Activated naive CD4-positive, alpha-beta T cell treated with anti-CD3 and anti-CD28 coated beads, Interleukin-2, amount 50 U/mL, for 24 hours (primary cell): Measurements from ENCODE around the gene CHRNA5.

Experiments
- H3K27ac Mint-ChIP-seq: one replicate; pipeline ENCODE4 v1.8.0; 2021; ENCODE audit warnings: mild to moderate bottlenecking, mixed read lengths
- H3K27me3 Mint-ChIP-seq: one replicate; pipeline ENCODE4 v1.8.0; 2021; ENCODE audit warnings: mixed read lengths
- H3K36me3 Mint-ChIP-seq: one replicate; pipeline ENCODE4 v1.8.0; 2021; ENCODE audit warnings: mixed read lengths
- H3K4me1 Mint-ChIP-seq: one replicate; pipeline ENCODE4 v1.8.0; 2021; ENCODE audit warnings: mixed read lengths
- H3K4me3 Mint-ChIP-seq: one replicate; pipeline ENCODE4 v1.8.0; 2021; ENCODE audit warnings: mild to moderate bottlenecking, mixed read lengths
- H3K9me3 Mint-ChIP-seq: one replicate; pipeline ENCODE4 v1.8.0; 2021; ENCODE audit warnings: mixed read lengths

The CHRNA5 gene

DNA sequence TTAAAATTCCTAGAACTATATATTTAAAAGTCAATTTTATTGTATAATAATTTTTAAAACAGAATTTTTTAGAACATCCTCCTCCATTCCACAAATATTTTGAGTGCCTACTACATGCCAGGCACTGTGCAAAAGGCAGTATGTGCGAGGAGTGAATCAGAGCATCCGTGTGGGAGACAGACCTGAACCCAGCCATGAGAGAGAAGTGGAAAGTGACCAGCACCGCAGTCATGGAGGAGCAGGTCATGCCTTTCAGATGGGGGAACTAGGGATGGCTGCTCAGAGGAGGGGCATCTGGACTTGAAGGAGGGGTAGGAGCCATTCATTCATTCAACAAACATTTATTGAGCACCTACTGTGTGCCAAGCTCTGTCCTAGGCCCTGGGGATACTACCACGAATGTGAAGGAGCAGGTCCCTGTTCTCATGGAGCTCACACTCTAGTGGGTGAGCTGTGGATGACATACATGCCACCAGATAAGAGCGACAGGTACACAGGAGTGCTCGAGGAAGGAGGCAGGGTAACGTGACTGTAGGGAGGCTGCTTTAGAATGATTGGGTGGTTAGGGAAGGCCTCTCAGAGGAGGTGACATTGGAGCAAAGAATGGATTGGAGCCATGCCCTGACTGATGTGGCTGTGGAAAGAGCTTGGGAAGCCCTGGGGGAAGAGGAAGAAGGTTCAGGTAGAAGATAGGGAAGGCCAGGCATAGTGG, 58.6 kb downstream of the CHRNA5 start:
- Mint-ChIP-seq H3K27me3 (peaks cover 28% of the 10 kb centered on the region), H3K27ac (no peak overlapping the region), H3K36me3 (no peaks in the 10 kb centered on the region), H3K4me1 (peaks cover 11% of the 10 kb centered on the region), H3K4me3 (no peak overlapping the region), H3K9me3 (no peaks in the 10 kb centered on the region)

DNA sequence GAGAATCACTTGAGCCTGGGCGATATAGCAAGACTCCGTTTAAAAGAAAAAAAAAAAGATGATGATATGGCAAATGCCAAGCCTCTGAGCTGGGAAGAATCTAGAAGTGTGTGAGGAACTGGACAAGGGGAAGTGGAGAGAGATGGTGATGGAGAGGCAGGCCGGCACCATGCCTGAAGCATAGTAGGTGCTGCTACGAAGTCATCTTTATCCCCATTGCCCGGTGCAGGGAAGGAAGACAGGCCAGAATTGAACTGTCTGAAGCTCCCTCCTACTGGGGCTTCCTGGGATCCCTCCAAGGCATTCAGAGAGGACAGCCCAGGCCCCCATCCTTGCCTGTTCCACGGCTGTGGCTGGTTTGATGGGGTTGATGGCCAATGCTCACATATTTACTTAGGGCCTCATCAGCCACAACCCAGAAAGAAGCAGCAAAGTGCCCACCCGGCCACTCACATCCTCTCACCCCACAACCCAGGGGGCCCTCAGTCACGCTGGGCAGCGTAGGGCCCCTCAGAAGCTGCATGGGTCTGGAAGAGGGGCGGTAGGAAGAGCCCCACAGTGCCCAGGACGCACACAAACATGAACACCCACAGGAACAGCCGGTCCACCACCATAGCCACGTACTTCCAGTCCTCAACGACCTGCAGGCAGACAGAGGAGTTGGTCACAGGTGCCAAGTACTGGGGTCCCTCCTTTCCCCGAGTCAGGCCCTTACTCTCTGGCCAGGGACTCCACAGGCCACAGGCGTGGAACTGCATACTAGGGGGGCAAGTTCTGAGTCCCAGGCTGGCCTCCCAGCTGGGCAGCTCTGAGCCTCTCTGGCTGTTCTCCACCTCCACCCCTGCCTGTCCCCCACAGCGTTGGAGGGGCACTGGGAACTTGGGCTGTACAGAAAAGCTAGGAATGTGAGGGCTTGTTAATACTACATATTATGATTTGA, 59.6 kb downstream of the CHRNA5 start:
- H3K27ac Mint-ChIP-seq = no peak overlapping the region
- H3K4me1 Mint-ChIP-seq = peaks cover 7% of the 10 kb centered on the region
- no peaks in the 10 kb centered on the region for H3K36me3 Mint-ChIP-seq
- no peaks in the 10 kb centered on the region for H3K9me3 Mint-ChIP-seq
- peaks cover 21% of the 10 kb centered on the region for H3K27me3 Mint-ChIP-seq
- no peak overlapping the region for H3K4me3 Mint-ChIP-seq

DNA sequence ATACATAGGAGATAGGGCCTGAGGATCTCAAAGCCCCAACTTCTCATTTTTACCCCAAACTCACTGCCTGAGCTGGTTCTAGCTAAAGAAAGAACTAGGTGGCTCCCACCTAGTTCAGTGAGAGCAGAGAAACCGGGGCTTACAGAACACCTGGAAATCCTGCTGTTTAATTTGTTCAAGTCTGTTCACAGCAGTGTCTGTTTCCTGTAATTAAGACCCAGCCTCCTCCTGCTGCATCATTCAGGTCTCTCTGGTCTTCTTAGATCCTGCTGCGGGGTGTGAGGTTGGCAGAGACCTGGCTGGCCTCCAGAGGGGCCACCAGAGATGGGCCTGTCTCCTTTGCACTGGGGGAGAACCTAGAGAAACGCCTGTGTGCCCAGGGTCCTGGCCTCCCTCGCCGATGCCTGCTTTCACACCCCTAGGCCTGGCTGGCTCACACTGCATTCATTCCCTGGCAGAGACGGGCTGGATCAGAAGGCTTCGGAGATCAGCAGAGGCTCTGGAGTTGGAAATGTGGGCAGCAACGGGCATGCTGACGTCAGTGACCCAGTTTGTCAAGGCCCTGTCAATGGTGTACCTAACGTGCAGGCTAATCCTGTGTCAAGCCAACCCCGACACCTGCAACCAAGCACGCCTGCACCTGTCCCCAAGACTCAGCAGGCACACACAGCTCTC, 60.4 kb downstream of the CHRNA5 start:
- Mint-ChIP-seq H3K27ac (no peak overlapping the region), H3K9me3 (no peaks in the 10 kb centered on the region), H3K36me3 (no peaks in the 10 kb centered on the region), H3K4me1 (peaks cover 7% of the 10 kb centered on the region), H3K27me3 (peaks cover 21% of the 10 kb centered on the region), H3K4me3 (no peak overlapping the region)

DNA sequence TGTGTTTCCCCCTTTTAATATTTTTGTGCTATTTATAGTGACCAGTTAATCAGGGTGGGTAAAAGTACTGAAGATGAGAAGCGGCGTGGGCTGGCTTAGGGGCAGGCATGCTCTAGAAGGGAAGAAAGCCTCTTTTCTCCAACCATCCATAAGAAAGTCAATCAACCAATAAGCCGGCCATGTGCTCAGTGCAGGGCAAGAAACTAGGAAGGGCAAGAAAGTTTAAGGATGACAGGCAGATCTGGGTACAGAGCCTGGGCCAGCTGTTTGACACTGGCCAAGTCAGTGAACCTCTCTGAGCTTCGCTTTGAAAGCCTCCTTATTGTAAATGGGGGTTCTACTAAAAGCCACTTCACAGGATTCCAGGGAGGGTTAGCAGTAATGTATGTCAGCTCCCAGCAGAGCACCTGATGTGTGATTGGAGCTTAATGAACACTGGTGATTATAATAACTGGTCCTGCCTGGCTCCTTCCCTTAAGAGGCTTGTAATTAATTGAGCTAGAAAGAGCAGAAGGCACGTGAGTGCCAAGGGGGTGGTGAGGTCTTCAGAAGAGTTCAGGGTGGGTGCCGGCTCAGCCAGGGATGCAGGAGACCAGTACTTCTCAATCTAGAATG, 61.2 kb downstream of the CHRNA5 start:
- Mint-ChIP-seq H3K9me3 (no peaks in the 10 kb centered on the region), H3K4me1 (peaks cover 3% of the 10 kb centered on the region), H3K36me3 (no peaks in the 10 kb centered on the region), H3K27ac (no peak overlapping the region), H3K4me3 (no peak overlapping the region), H3K27me3 (peaks cover 16% of the 10 kb centered on the region)

DNA sequence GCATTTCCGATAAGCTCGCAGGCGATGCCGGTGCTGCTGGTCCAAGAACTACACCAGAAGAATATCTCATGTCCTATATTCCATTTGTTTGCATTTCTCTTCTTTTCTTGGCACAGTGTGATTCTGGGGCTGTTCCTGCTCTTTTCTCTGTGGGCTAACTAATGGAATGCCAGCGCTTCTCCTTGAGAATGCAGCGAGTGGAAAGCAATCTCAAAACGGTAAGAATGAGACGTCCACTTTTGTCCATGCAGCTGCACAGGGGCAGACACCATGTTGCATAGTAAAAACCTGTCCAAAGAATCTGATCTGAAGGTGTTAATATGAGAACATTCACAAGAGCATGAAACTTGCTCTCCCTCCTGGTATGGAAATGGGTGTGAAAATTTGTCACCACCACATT, 62.0 kb downstream of the CHRNA5 start:
- Mint-ChIP-seq H3K36me3 (no peaks in the 10 kb centered on the region), H3K9me3 (no peaks in the 10 kb centered on the region), H3K4me3 (no peak overlapping the region), H3K27me3 (peaks cover 11% of the 10 kb centered on the region), H3K27ac (no peak overlapping the region), H3K4me1 (no peaks in the 10 kb centered on the region)

DNA sequence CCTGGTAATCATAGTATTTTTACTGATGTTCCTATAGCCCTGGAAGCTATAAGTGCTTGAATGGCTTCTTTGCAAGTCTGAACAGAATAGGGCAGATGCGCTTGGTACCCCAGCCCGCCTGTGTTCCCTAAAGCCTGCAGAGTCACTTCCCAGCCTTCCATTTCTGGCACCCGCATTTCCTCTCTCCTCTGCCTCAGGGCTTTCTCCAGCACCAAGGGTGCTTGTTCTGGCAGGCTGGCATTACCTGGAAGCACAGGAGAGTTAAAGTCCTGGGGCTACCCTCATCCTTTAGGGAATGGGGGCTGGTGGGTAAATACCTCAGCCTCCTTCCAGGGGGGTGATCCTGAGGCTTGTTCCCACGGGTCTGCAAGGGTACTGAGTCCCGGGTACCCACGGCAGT, 62.9 kb downstream of the CHRNA5 start:
- no peak overlapping the region for H3K27ac Mint-ChIP-seq

DNA sequence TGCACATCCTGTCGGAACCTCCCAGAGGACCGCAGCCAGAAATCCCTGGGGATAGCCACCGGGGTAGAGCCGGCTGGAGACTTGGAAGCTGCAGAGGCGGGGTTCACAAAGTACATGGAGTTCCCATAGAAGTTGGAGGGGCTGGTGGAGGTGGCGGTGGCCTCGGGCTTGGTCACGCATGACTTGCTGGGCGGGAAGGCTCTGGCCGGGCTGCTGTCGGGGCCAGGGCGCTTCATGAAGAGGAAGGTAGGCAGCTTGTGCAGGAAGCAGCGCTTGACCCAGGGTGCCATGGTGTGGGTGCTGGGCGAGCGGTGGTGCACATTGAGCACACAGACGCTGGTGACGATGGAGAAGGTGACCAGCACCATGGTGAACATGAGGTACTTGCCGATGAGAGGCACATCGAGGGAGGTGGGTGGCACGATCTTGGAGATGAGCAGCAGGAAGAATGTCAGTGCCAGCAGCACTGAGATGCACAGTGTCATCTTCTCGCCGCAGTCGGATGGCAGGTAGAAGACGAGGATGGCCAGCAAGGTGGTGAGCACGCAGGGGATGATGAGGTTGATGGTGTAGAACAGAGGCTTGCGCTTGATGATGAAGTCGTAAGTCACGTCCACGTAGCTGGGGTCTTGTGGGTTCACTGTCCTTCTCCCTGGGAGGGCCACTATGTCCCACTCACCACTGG, 63.9 kb downstream of the CHRNA5 start:
- Mint-ChIP-seq H3K4me1 (no peaks in the 10 kb centered on the region), H3K27ac (no peak overlapping the region), H3K36me3 (no peaks in the 10 kb centered on the region), H3K27me3 (peaks cover 4% of the 10 kb centered on the region), H3K4me3 (no peak overlapping the region), H3K9me3 (no peaks in the 10 kb centered on the region)

More for the DNA sequence above, 62.9 kb downstream of the CHRNA5 start:
- peaks cover 8% of the 10 kb centered on the region for H3K27me3 Mint-ChIP-seq
- H3K4me1 Mint-ChIP-seq = no peaks in the 10 kb centered on the region
- no peaks in the 10 kb centered on the region for H3K9me3 Mint-ChIP-seq
- H3K4me3 Mint-ChIP-seq = no peak overlapping the region
- no peaks in the 10 kb centered on the region for H3K36me3 Mint-ChIP-seq

DNA sequence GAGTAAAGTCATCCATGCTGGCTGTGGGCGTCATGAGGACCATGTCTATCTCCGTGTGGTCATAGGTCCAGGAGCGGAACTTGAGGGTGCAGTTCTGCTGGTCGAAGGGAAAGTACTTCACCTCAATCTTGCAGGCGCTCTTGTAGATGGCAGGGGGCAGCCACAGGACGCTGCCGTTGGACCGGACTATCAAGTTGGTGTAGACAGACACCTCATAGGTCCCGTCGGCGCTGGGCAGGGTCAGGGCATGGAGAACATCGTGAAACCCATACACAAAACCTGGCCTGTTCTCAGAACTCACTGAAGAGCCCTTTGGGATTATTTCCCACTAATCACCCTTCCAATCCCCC, 64.4 kb downstream of the CHRNA5 start:
- Mint-ChIP-seq H3K36me3 (no peaks in the 10 kb centered on the region), H3K9me3 (no peaks in the 10 kb centered on the region), H3K4me1 (no peaks in the 10 kb centered on the region), H3K27ac (no peak overlapping the region), H3K4me3 (no peak overlapping the region), H3K27me3 (peaks cover 2% of the 10 kb centered on the region)

DNA sequence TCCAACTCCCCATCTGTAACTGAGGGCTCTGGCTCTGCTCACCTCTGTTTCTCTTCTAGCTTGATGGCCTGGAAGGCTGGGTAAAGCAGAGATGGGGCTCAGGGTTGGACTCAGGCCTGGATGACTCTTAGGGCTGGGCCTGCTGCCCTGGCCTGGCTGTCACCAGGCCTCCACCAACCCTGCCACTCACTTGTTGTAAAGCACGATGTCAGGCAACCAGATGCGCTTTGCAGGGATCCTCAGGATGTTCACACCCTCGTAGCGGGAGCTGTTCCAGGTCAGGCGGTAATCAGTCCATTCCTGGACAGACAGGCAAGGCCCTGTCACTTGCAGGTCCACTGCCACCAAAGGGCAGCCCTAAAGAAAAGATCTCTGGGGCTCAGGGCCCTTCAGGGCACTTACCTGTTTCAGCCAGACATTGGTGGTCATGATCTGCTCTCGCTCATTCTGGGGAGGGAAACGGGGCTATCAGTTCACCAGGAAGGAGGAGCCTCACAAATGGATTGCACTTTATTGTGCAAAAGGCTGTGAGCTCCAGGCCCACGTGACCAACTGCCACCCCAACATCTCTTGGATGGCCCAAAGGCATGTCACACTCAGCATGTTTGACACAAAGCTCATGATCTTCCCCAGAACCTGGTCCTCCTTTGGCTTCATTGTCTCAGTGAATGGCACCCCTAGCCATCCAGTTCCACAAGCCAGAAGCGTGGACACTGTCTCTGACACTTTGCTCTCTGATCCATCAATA, 65.7 kb downstream of the CHRNA5 start:
- Mint-ChIP-seq H3K9me3 (no peaks in the 10 kb centered on the region), H3K4me3 (no peak overlapping the region), H3K27ac (no peak overlapping the region)

DNA sequence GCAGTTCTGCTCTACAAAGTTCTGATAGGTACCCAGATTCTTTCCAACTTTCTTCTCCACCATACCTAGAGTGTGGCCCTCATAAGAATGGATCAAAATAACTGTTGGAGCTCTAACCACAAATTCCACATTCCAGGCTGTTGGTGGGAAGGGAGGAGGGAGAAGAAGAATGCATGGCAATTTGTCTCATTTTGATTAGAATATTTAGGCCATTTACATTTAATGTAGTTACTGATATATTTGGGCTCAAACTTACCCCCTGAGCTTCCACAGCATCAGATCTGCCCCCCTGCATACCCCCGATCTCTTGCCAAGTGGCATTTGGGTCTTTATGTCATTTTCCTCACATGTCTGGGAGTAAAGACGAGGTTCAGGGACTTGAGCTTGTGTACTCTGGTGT, 68.0 kb downstream of the CHRNA5 start:
- Mint-ChIP-seq H3K27ac (no peak overlapping the region), H3K27me3 (peaks cover 2% of the 10 kb centered on the region), H3K36me3 (no peaks in the 10 kb centered on the region), H3K4me1 (no peaks in the 10 kb centered on the region), H3K9me3 (no peaks in the 10 kb centered on the region), H3K4me3 (no peak overlapping the region)

More for the DNA sequence above, 65.7 kb downstream of the CHRNA5 start:
- Mint-ChIP-seq H3K27me3 (peaks cover 2% of the 10 kb centered on the region), H3K4me1 (no peaks in the 10 kb centered on the region), H3K36me3 (no peaks in the 10 kb centered on the region)

DNA sequence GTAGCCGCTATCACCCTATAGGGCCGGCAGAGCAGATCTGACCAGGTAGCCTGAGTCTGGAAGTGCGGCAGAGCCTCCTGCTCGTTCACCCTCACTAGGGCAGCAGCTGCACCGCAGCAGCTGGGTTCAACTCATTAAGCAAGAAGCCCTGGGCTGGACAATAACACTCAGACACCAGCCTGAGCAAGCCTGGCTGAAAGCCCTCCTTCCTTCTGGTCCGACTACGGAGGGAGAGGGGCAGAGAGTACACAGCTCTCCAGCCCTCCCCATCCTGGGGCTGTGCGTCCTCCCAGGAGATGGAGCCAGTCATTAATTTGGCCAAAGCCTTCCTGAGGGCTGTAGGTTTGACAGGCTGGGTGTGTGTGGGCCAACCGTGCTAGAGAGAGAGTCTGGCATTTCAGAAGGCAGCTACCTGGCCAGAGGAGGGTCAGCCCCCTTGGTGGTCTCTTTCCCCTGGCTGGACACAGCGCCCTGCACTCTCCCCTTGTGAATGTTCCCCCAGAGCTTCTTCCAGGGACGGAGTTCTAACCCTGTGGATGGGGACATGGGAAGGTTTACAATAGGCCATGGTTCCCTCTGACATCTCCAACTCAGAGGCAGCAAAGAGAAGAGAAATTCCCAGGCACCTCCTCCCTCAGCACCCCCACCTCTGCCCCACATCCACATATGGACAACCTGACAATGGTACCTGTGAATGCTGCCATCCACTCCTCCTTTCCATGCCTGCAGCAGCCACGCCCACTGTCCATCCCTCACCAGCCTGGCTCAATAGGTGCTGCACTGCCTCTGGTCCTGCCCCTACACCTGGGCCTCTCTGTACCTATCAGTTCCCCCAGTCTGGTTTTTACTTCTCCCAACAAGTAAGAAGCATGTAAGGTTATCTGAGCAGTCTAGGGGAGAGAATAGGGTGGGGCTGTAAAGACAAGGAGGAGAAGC, 69.2 kb downstream of the CHRNA5 start:
- no peaks in the 10 kb centered on the region for H3K4me1 Mint-ChIP-seq
- no peak overlapping the region for H3K27ac Mint-ChIP-seq
- no peaks in the 10 kb centered on the region for H3K9me3 Mint-ChIP-seq
- no peak overlapping the region for H3K4me3 Mint-ChIP-seq
- H3K27me3 Mint-ChIP-seq = peaks cover 6% of the 10 kb centered on the region
- H3K36me3 Mint-ChIP-seq = no peaks in the 10 kb centered on the region

DNA sequence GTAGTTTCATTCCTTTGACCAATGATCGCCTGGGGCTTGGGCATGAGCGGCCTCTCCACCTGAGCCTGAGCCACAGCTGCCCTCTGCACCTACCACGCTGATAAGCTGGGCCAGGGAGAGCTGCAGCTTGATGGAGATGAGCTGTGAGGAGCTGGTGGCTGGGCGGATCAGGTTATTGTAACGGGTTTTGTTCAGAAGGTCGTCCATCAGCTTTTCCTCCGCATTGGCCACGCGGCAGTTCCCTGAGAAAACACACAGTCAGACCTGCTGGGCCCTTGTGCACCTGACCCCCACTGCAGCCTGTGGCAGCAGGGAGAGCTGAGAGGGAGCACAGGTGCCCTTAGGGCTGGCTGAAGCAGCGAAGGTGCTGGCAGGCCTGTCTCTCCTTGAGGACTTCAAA, 70.0 kb downstream of the CHRNA5 start:
- H3K4me1 Mint-ChIP-seq = no peaks in the 10 kb centered on the region
- H3K4me3 Mint-ChIP-seq = no peak overlapping the region
- H3K36me3 Mint-ChIP-seq = no peaks in the 10 kb centered on the region
- H3K27ac Mint-ChIP-seq = no peak overlapping the region
- H3K27me3 Mint-ChIP-seq = peaks cover 6% of the 10 kb centered on the region
- H3K9me3 Mint-ChIP-seq = no peaks in the 10 kb centered on the region

DNA sequence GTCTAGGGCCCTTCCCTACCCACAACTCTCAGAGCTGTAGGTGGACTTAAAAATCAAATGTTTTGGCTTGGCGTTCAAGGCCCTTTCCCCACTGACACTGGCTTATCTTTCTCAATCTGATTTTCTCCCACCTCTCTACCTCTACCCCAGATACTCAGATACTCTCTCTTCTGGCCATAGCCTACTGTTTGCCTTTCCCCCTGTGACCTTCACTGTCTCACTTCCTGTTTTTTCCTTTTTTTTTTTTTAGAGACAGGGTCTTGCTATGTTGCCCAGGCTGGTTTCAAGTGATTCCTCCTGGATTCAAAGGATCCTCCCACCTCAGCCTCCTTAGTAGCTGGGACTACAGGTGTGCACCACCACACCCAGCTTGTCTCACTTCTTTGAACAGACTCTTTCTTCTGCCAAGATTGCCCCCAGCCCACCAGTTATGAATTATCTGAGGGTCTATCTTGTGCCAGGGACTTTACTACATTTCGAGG, 71.1 kb downstream of the CHRNA5 start:
- H3K4me3 Mint-ChIP-seq = no peak overlapping the region

More for the DNA sequence above, 71.1 kb downstream of the CHRNA5 start:
- Mint-ChIP-seq H3K27ac (no peak overlapping the region), H3K9me3 (no peaks in the 10 kb centered on the region), H3K4me1 (peaks cover 3% of the 10 kb centered on the region), H3K36me3 (no peaks in the 10 kb centered on the region), H3K27me3 (peaks cover 6% of the 10 kb centered on the region)
